NCI-H226 (cell line): ENCODE data around the gene MBD6.
"Not testable (repeated sequence)": the region's sequence is repeated elsewhere in the genome, so short reads cannot be mapped to it uniquely, and the experiment has no call there.

Experiments
- DNase-seq: peaks from one replicate; pipeline ENCODE4 v3.0.0-alpha.2; 2015

Gene MBD6

DNA sequence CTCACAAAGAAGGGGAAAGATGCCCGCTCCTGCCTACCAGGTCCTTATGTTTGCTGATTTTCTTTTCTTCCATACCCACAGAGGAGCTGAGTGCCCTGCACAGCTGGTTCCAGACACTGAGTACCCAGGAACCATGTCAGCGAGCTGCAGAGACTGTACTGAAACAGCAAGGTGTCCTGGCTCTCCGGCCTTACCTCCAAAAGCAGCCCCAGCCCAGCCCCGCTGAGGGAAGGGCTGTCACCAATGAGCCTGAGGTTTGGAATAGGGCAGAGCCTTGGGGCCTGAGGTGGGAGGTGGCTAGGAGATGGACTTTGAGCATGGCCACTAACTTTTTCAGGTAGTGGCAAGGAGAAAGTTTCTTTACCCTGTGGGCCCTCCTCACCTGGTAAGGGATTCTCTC is 32.5 kb upstream of the MBD6 start:
- DNase-seq = no peak

DNA sequence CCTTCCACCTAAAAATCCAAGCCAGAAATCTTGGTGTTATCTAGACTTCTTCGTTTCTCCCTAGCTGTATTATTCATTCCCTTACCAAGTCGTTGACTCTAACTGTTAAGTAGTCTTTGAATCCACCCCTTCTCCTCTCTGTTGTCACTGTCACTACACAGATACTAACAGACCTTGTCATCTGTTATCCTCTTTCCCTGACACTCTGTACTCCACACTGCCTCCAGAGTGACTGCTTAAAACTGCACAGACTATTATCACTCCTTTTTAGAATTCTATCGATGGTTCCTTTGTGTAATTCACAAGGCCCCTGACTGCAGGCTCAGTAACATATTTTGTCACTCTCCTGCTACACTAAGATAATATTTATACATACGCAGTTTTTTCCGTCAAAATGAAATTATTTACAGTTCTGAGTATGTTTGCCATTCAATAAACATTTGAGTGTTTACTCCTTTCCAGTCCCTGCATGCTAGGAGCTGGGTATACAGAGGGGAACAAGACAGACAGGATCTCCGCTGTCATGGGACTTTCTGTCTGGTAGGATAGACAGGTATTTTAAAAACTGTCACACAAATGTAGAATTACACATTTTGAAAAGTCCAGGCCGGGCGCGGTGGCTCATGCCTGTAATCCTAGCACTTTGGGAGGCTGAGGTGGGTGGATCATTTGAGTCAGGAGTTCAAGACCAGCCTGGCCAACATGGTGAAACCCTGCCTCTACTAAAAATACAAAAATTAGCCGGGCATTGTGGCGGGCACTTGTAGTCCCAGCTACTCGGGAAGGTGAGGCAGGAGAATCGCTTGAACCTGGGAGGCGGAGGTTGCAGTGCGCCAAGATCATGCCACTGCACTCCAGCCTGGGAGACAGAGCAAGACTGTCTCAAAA is 31.0 kb upstream of the MBD6 start:
- DNase-seq = no peak

DNA sequence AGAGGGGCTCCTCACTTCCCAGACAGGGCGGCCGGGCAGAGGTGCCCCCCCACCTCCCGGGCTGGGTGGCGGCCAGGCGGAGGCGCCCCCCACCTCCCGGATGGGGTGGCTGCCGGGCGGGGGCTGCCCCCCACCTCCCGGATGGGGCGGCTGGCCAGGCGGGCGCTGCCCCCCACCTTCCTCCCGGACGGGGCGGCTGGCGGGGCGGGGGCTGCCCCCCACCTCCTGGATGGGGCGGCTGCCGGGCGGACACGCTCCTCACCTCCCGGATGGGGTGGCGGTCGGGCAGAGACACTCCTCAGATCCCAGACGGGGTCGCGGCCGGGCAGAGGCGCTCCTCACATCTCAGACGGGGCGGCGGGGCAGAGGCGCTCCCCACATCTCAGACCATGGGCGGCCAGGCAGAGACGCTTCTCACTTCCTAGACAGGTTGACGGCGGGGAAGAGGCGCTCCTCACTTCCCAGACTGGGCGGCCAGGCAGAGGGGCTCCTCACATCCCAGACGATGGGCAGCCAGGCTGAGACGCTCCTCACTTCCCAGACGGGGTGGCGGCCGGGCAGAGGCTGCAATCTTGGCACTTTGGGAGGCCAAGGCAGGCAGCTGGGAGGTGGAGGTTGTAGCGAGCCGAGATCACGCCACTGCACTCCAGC is 27.4 kb upstream of the MBD6 start:
- DNase-seq = not testable (repeated sequence)

DNA sequence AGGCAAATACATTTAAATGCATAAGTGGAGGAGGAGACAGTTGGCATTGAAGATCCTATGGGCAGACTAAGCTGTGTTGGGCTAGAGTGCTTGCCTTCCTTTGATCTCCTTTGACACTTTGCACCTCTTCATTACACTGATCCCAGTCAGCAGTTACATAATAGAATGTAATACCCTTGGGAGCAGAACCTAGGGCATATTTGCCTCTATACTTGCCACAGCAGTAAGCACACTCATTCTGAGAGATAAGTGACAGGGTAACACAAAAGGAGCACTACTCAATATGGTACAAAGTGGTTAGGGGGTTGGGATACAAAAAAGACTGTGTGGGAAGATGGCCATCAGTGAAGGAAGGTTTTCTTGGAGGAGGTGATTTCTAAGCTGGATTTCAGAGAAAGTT is 25.8 kb upstream of the MBD6 start:
- no peak for DNase-seq

DNA sequence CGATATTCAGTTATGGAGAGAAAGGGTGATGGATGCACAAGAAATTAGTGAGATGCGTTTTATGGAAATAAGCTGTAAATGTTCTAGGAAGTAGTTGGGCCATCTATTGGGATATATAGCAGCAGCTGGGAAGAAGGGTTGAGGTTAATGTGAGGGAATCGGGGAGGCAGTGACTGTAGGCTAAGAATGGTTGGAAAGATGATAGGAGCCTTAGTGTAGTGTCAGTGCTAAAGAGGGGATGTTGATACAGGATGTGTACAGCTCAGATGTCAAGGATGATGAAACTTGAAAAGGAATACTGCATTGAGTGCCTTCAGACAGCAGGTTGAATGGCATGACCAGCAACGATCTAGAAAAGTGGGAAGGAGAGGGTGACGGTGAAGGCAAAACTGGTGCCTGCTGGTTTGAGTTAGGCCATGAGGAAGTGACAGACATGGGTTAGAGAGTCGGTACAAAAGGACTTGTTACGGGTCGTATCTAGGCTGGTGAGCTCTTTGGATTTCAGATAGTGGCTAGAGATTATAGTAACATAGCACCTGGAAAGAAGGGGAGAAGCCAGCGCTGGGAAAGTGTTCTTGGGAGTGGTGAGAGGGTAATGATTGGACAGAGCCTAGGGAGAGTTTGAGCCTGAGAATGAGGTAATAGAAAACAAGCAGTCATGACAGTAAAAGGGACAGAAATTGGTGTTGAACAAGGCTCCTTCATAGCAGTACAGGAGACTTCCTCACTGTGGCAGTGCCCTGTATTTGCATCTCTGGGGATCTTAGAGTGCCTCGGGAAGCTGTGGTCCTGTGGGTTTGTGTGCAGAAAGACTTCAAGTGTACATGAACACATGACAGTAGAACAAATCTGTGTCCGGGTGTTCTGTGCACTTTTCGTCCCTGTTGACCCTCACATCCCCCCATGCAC is 25.1 kb upstream of the MBD6 start:
- no peak for DNase-seq

DNA sequence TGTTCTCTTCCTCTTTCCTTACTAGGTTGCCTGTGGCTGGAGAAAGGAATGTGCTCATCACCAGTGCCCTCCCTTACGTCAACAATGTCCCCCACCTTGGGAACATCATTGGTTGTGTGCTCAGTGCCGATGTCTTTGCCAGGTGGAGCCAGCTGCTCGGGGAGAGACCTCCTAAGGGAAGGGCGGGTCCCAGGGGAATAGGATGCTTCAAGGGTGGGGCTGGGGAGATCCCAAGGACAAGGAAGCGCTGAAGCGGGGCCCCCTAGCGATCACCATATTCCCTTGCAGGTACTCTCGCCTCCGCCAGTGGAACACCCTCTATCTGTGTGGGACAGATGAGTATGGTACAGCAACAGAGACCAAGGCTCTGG is 24.5 kb upstream of the MBD6 start:
- no peak for DNase-seq

DNA sequence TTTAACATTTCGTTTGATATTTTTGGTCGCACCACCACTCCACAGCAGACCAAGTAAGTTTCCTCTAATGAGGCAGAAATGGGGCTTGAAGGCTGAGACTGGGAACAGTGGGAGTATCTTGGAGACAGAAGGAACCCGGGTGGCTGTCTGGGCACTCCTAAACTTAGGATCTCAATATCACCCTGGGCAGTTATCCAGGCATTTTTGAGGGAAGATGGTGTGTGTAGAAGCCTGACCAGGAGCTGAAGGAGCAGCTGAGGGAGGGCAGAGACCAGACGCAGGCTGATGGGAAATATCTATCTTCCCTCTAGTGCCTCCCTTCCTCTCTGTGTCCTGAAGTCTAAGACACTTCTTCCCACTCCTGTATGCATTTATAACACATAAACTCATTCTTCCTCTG is 24.1 kb upstream of the MBD6 start:
- DNase-seq = no peak

DNA sequence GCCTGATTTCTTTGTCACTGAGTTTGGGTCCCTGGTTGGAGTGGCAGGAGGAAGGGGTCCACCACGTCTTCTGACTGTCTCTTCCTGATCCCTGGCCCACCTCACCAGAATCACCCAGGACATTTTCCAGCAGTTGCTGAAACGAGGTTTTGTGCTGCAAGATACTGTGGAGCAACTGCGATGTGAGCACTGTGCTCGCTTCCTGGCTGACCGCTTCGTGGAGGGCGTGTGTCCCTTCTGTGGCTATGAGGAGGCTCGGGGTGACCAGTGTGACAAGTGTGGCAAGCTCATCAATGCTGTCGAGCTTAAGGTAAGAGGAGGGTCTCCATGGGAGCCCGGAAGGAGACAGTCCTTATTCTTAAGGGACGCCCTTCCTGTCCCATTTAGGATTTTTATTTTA is 22.4 kb upstream of the MBD6 start:
- DNase-seq = no peak

DNA sequence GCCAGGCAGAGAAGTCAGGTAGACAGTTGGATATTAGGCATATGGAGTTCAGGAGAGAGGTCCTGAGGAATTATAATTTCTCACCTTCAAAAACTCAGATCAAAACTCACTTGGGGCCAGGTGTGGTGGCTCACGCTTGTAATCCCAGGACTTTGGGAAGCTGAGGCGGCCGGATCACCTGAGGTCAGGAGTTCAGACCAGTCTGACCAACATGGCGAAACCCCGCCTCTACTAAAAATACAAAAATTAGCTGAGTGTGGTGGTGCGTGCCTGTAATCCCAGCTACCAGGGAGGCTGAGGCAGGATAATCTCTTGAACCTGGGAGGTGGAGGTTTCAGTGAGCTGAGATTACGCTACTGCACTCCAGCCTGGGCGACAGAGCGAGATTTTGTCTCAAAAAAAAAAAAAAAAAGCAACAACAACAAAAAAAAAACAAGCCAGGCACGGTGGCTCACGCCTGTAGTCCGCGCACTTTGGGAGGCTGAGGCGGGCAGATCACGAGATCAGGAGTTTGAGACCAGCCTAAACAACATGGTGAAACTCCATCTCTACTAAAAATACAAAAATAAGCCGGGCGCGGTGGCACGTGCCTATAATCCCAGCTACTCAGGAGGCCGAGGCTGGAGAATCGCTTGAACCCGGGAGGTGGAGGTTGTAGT is 20.2 kb upstream of the MBD6 start:
- DNase-seq = not testable (repeated sequence)

DNA sequence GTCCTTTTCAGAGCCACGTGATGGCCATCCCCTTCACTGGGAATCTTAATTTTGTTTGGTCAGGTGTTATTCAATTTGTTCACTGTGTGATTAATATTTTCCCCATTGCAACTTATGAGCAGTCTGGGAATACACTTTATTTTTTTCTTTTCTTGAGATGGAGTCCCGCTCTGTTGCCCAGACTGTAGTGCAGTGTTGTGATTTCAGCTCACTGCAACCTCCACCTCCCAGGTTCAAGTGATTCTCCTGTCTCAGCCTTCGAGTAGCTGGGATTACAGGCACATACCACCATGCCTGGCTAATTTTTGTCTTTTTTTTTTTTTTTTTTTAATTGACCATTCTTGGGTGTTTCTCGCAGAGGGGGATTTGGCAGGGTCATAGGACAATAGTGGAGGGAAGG is 16.1 kb upstream of the MBD6 start:
- not testable (repeated sequence) for DNase-seq

DNA sequence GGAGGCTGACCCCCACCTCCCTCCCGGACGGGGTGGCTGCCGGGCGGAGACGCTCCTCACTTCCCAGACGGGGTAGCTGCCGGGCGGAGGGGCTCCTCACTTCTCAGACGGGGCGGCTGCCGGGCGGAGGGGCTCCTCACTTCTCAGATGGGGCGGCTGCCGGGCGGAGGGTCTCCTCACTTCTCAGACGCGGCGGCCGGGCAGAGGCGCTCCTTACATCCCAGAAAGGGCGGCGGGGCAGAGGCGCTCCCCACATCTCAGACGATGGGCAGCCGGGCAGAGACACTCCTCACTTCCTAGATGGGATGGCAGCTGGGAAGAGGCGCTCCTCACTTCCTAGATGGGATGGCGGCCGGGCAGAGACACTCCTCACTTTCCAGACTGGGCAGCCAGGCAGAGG is 14.8 kb upstream of the MBD6 start:
- DNase-seq = not testable (repeated sequence)

DNA sequence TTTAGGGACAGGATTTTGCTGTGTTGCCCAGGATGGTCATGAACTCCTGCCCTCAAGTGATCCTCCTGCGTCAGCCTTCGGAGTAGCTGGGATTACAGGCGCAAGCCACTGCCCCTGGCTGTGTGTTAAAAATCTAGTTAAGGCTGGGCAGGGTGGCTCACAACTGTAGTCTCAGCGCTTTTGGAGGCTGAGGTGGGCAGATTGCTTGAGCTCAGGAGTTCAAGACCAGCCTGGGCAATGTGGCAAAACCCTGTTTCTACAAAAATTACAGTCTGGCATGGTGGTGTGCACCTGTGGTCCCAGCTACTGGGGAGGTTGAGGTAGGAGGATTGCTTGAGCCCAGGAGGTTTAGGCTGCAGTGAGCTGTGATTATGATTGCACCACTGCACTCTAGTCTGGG is 11.5 kb upstream of the MBD6 start:
- DNase-seq = no peak

DNA sequence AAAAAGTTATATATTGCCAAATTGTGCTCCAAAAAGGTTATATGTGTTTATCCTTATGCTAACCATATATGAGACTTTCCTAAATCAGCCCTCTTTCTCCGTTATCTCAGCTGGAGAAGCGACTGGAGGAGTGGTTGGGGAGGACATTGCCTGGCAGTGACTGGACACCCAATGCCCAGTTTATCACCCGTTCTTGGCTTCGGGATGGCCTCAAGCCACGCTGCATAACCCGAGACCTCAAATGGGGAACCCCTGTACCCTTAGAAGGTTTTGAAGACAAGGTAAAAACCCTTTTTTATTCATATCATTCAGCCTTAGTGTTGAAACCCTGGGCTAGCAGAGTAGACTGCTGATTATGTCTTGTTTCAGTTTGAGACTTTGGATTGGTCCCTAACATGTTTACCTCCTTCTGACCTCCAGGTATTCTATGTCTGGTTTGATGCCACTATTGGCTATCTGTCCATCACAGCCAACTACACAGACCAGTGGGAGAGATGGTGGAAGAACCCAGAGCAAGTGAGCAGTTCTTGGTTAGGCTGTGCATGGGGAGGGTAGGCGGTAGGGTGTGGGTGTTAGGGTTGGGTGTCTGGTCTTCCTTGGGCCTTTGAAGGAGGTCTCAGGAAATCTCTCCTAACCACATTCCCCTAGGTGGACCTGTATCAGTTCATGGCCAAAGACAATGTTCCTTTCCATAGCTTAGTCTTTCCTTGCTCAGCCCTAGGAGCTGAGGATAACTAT is 10.9 kb upstream of the MBD6 start:
- no peak for DNase-seq

DNA sequence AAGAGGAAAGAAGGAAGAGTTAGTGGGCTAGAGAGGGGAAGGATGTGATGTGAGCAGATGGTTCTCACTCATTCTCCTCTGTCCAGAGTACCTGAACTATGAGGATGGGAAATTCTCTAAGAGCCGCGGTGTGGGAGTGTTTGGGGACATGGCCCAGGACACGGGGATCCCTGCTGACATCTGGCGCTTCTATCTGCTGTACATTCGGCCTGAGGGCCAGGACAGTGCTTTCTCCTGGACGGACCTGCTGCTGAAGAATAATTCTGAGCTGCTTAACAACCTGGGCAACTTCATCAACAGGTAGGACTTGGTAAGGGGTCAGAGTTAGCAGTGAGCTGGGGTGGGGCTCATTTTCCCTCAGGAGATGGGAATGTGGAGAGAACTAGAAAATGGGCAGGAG is 10.0 kb upstream of the MBD6 start:
- DNase-seq = no peak

DNA sequence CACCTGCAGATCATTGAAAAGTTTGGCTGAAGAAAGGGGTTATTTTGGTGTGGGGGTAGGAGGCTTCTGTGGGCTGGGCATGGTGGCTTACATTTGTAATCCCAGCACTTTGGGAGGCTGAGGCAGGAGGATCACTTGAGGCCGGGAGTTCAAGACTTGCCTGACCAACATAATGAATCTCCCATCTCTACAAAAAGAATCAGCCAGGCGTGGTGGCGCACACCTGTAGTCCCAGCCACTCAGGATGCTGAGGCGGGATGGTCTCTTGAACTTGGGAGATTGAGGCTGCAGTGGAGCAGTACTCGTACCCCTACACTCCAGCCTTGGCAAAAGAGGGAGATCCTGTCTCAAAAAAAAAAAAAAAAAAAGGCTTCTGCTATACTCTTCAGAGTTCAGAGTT is 9.4 kb upstream of the MBD6 start:
- DNase-seq = no peak

DNA sequence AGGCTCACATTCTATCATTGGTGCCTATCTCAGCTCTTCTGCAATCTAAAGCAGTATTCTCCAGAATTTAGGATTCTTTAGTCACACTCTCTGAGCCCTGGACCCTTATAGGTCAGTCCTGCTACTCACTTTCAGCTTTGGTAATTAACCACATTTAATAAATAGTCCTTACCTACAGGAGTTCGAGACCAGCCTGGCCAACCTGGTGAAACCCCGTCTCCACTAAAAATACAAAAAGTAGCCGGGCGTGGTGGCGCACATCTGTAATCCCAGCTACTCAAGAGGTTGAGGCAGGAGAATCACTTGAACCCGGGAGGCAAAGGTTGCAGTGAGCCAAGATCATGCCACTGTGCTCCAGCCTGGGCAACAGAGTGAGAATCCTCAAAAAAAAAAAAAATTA is 8.9 kb upstream of the MBD6 start:
- DNase-seq = not testable (repeated sequence)

DNA sequence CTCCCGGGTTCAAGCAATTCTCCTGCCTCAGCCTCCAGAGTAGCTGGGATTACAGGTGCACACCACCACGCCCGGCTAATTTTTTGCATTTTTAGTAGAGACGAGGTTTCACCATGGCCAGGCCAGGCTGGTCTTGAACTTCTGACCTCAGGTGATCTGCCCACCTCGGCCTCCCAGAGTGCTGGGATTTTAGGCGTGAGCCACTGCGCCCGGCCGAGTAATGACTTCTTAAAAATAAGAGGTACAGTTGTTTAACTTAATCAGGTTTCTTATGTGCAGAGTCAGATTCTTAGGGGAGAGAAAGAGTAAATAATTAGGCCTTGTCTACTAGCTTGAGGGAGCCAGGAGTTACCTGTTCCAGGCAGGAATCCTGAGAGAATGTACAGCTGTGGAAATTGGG is 8.4 kb upstream of the MBD6 start:
- DNase-seq = not testable (repeated sequence)

DNA sequence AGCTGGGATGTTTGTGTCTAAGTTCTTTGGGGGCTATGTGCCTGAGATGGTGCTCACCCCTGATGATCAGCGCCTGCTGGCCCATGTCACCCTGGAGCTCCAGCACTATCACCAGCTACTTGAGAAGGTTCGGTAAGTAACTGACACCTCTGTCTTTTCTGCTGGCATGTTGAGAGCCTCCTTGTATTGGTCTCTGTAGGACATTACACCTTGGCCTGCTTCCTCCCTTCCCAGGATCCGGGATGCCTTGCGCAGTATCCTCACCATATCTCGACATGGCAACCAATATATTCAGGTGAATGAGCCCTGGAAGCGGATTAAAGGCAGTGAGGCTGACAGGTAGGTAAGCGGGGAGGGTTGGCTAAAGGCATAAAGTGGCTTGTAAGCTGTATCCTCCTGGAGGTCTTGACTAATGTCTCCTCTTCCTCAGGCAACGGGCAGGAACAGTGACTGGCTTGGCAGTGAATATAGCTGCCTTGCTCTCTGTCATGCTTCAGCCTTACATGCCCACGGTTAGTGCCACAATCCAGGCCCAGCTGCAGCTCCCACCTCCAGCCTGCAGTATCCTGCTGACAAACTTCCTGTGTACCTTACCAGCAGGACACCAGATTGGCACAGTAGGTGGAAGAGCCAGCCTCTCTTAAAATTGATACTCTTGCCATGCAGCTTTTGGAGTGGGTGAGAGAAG is 7.8 kb upstream of the MBD6 start:
- no peak for DNase-seq

DNA sequence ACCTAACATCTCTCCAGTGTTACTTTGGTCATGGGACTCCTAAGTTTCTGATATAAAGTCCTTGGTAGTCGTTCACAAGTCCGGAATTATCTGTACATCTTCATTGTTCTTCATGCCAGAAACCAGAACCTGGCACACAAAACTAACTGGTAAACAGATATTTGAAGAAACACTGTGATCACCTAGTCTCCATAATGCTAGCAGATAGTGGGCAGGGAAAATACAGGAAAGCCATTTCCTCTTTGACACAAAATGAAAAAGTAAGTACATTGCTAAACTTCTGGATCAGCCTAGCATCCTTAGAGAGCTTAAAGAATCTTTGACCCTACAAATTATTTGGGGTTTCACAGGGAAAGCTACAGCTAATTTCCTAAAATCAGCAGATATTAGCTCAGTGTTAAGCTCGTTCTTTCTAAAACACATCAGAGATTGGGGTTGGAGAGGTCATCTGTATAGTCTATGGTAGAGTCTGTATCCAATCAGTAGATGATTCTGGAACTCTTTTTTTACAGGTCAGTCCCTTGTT is 7.2 kb upstream of the MBD6 start:
- no peak for DNase-seq

DNA sequence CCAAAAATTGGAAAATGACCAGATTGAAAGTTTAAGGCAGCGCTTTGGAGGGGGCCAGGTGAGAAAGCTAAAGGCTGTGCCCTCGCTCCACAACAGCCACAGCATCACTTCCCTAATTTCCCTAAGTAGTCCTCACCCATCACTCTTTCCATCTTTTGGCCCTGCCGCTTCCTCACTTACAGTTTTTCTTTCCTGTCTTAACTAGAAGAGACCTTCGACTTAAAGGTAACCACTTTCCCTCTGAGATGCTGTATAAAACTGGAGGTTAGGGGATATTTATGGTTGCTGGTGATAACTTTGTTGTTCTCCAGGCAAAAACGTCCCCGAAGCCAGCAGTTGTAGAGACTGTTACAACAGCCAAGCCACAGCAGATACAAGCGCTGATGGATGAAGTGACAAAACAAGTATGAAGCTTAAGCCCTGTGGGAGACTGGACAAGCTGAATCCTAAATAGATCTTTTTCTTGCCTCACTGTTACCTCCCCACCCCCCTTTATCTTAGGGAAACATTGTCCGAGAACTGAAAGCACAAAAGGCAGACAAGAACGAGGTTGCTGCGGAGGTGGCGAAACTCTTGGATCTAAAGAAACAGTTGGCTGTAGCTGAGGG is 6.6 kb upstream of the MBD6 start:
- DNase-seq = no peak

DNA sequence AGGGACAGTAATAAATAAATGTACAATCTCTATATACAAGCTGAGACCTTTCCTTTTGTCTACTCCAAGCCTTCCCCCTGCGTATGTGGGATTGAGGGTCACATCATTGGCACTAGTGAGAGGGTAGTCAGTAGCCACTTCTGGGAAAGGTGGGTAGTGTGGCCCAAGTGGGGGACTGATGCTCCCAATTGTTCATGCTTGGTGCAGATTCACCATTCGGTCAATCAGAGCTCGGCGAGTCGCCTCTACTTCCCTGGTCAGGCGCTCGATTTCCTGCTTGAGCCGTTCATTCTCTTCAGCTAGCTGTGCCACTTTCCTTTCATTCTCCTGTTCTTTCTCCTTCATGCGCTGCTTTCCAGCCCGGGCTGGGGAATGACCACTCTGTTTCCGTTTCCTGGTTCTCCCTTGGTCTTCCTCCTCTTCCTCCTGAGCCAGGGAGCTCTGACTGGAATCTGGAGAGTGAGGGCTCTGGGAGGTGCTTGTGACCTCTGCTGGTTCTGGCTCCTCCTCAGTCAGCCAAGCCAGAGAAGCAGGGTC is 5.9 kb upstream of the MBD6 start:
- no peak for DNase-seq
